Epithelial cell of proximal tubule (primary cell): ENCODE measurements around the gene LGALS7. TPM values are rescaled to one million over a fixed set of nuclear protein-coding genes. Genes with fewer than 3 reads are reported as not detected.
"Not testable (repeated sequence)": the region's sequence is repeated elsewhere in the genome, so short reads cannot be mapped to it uniquely, and the experiment has no call there.

ENCODE experiments used
- DNase-seq: peaks from one replicate; pipeline ENCODE4 v3.0.0-alpha.2; 2011; ENCODE audit warnings: low read depth
- H3K4me3 ChIP-seq: 2 replicates; pipeline ENCODE4 v1.5.1; 2011; ENCODE audit warnings: low read depth, mild to moderate bottlenecking, low read length
- total RNA-seq: library from RNA; depleted of rRNA; stranded (reverse); fragments of >200 nt; gene quantifications from 2 replicates; pipeline ENCODE4 v1.2.3, GENCODE V29; 2015
- TF ChIP-seq, protein P1 (sequence below): conservative IDR thresholded peaks from 2 replicates; pipeline ENCODE4 v1.5.1; 2012; ENCODE audit warnings: low read depth, mild to moderate bottlenecking, low read length

The LGALS7 gene
- total RNA-seq, 1 donor from 2014 or later: not detected

DNA sequence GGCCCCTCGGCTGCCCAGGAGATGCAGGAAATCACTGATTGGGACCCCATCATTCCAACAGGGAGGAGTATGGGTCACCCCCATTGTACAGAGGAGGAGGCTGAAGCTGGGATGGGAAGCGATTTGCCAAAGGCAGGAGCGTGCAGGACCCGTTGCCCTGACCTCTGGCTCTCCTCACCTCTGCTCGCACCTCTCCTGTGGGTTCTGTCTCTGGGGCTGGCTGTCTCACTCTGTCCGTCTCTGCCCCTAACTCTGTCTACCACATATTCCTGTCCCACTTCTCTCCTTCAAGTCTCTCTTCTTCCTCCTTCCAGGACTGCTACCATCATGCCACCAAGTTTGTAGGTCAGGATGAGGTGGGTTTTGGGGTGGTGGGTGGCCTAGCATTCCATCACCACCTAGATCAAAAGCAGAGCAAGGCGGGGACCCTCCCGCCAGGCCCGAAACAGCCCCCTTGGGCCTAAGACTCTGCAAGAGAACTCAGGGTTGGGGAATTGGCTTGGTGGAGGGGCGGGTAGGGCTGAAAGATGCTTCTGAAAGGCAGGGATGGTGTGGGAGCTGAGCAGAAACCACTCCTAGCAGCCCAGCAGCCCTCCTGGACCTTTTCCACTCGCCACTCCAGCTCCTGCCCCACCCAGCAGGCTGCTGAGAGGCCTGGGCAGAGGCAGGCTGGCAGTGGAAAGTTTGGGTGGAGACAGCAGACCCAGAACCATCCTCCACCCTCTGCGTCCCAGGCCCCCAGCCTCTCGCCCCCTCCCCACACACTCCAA lies 1.0 kb upstream of the LGALS7 start:
- no peak overlapping the region for H3K4me3 ChIP-seq
- no peak for DNase-seq
- TF ChIP-seq, protein P1, sequence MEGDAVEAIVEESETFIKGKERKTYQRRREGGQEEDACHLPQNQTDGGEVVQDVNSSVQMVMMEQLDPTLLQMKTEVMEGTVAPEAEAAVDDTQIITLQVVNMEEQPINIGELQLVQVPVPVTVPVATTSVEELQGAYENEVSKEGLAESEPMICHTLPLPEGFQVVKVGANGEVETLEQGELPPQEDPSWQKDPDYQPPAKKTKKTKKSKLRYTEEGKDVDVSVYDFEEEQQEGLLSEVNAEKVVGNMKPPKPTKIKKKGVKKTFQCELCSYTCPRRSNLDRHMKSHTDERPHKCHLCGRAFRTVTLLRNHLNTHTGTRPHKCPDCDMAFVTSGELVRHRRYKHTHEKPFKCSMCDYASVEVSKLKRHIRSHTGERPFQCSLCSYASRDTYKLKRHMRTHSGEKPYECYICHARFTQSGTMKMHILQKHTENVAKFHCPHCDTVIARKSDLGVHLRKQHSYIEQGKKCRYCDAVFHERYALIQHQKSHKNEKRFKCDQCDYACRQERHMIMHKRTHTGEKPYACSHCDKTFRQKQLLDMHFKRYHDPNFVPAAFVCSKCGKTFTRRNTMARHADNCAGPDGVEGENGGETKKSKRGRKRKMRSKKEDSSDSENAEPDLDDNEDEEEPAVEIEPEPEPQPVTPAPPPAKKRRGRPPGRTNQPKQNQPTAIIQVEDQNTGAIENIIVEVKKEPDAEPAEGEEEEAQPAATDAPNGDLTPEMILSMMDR: no peak

DNA sequence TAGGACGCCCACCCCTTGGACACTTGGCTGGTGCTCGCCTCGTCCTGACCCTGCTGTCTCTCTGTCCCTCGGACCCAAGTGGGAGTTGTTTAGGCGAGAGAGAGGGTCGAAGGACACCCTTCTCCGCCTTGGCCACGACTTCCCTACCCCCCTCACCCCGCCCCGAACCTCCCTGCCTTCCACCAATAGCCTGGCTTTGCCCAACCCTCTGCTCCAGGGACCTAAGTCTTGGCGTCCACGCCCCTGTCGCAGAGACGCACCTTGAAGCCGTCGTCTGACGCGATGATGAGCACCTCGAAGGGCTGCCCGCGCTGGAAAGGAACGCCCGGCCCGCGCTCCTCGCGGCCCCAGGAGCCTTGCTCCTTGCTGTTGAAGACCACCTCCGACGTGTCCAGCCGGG lies 1.7 kb downstream of the LGALS7 start:
- not testable (repeated sequence) for H3K4me3 ChIP-seq, DNase-seq

DNA sequence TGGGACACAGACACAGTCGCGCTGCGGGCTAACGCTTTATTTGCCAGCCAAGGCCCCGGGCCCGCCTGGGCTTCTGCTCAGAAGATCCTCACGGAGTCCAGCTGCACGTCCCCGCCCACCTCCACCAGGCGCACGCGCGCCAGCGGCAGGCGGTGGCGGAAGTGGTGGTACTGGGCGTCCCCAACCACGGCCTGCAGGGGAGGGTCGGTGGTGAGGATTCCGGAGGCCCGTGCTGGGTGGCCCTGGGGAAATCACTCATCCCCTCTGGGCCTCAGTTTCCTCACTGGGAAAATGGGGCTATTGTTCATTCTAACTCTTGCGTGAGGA lies 2.4 kb downstream of the LGALS7 start:
- not testable (repeated sequence) for H3K4me3 ChIP-seq

DNA sequence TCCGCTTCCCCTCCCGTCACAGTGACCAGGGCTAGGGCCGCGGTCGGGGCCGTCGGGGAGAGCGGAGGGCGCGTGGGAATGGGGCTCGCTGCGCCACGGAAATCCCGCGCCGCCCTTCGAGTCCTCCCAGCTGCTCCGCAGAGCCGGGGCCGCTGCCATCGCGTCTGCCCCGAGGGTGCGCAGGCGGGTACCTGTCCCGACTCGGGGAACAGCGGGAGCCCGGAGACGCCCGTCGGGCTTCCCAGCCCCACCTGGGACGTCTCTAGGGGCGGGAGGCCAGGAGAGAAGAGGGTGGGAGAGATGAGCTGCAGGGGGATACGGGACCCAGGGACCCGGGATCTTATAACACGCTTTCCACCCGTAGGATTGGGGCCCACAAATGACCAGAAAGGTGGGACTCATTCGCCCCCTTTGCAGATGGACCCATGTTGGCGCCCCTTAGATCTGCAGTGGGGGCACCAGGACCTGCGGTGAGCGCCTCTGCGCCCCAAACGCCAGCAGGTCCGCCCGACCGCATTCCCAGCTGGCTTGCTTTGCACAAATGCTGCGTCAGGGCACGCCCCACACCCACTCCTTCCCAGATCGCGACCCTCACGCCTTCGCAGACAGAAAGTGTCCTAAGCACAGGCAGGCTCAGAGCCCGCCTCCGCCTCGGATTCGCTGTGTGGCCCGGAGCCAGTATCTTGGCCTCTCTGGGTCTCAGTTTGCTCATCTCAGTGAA lies 2.9 kb downstream of the LGALS7 start:
- DNase-seq, H3K4me3 ChIP-seq: not testable (repeated sequence)

More for the DNA sequence above, 2.4 kb downstream of the LGALS7 start:
- not testable (repeated sequence) for DNase-seq

DNA sequence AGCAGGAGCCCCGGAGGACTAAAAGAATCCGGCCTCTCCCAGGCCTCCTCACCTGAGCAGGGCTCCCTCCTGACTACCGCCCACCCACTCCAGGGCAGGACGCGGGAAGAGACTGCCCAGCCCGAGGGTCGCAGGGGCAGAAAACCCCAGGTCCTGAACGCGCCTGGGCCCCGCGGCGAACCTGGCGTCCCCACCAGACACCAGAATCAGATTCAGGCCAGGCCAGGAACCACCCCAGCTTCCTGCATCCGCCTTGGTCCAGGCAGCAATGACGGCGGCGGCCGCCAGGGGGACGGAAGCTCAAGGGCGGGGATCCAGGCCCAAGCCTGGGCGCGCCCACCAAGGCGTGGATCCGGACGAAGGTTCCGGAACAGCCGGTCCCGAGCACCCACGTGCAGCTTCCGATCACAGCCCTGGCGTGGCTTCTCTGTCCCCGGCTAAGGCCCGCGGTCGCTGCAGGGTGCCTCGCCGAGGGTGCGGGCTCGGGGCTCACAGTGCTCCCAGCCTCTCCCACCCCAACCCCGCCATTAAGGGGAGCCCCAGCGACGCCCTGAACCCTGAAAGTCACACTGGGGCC lies 3.6 kb downstream of the LGALS7 start:
- DNase-seq: no peak
- H3K4me3 ChIP-seq: no peak overlapping the region
- TF ChIP-seq, protein P1: peak; percentile 60

DNA sequence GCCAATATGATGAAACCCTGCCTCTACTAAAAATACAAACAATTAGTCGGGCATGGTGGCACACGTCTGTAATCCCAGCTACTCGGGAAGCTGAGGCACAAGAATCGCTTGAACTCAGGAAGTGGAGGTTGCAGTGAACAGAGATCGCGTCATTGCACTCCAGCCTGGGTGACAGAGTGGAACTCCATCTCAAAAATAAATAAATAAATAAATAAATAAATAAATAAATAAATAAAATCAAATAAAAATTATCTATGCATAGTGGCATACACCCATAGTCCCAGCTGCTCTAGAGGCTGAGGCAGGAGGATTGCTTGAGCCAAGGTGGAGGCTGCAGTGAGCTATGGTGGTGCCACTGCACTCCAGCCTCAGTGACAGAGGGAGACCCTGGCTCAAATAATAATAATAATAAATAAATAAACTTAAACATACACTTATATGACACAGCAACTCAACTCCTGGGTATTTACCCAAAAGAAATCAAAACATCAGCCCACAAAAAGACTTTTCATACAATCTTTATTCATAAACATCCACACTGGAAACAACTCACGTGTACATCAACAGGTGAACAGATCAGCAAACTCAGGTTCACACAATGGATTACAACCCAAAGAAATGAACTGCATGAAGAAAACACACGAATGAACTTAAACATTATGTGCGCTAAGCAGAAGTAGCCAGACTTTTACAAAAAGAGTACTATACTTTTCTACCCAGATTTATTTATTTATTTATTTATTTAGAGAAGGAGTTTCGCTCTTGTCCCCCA lies 6.9 kb downstream of the LGALS7 start:
- TF ChIP-seq, protein P1: no peak
- no peak overlapping the region for H3K4me3 ChIP-seq
- no peak for DNase-seq

DNA sequence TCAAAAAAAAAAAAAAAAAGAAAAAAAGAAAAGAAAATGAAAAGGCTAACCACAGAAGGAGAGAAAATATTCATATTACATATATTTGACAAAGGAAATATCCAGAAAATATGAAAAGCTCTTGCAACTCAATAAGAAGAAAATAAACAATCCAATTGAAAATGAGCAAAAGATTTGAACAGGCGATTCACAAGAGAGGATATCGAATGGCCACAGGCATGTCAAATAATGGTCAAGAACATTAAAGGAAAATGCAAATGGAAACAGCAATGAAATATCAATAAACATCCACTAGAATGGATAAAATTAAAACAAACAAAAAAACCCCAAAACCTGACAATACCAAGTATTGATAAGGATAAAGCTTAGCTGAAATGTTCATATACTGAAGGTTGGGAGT lies 8.1 kb downstream of the LGALS7 start:
- no peak for DNase-seq
- TF ChIP-seq, protein P1: no peak
- H3K4me3 ChIP-seq: no peak overlapping the region

DNA sequence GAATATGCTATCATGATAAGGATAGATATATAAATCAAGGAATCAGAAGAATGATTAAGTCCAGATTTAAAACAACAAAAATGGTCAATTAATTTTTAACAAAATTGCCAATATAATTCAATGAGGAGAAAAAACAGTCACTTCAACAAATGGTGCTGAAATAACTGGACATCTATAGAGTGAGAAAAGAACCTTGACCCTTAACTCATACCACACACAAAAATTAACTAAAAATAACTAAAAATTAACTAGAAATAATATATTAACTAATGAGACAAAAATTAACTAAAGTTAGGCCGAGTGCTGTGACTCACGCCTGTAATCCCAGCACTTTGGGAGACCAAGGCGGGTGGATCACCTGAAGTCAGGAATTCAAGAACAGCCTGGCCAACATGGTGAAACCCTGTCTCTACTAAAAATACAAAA lies 9.5 kb downstream of the LGALS7 start:
- no peak overlapping the region for H3K4me3 ChIP-seq
- TF ChIP-seq, protein P1: no peak
- peak; percentile 75 for DNase-seq

DNA sequence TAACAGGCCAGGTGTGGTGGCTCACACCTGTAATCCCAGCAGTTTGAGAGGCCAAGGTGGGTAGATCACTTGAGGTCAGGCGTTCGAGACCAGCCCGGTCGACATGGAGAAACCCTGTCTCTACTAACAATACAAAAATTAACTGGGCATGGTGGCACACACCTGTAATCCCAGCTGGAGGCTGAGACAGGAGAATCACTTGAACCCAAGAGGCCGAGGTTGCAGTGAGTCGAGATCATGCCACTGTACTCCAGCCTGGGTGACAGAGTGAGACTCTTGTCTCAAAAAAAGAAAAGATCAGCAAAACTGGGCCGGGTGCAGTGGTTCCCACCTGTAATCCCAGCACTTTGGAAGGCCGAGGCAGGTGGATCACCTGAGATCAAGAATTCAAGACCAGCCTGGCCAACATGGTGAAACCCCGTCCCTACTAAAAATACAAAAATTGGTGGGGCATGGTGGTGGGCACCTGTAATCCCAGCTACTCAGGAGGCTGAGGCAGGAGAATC lies 11.4 kb downstream of the LGALS7 start:
- H3K4me3 ChIP-seq, DNase-seq: not testable (repeated sequence)

DNA sequence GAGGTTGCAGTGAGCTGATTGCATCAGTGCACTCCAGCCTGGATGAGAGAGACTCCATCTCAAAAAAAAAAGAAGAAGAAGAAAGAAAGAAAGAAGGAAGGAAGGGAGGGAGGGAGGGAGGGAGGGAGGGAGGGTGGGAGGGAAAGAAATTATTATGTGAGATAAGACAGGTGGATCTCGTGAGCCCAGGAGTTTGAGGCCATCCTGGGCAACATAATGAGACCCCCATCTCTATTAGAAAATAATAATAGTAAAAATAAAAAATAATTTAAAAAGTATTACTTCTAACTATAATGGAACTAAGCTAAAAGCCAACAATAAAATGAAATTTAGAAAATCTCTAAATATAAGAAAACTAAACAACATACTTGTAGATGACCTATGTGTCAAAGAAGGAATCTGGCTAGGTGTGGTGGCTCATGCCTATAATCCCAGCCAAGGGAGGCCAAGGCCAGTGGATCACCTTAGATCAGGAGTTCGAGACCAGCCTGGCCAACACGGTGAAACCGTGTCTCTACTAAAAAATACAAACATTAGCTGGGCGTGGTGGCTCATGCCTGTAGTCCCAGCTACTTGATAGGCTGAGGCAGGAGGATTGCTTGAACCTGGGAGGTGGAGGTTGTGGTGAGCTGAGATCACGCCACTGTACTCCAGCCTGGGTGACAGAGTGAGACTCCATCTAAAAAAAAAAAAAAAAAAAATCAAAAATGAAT lies 12.4 kb downstream of the LGALS7 start:
- DNase-seq, H3K4me3 ChIP-seq: not testable (repeated sequence)
